ENCODE results near the gene XCL1. TPM values are rescaled to one million over a fixed set of nuclear protein-coding genes. Genes with fewer than 3 reads are reported as not detected.
"Not testable (repeated sequence)": the region's sequence is repeated elsewhere in the genome, so short reads cannot be mapped to it uniquely, and the experiment has no call there.

The XCL1 gene
- total and polyA plus RNA-seq, 2 experiments from 2014 or later = not detected

DNA sequence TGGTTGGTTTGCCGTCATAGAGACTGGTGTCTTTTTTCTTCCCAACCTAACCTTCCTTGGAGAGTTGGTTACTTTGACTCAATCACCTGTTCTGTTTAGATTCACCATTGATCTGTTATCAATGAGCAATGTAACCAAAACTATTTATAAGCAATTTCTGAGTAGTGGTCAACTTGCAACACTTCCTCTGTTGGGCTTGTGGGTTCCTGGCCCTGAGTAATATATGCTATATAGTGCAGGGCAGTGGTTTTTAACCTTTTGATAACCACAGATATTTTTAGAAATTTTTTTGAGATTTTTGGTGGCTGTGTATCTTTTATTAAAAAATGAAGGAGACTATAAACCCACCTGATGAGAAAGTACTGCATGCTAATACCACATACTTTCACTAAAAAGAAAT is 9.4 kb upstream of the XCL1 start:
- Histone ChIP-seq H3K27ac (no peak overlapping the region), H3K4me1 (ENCODE audit: insufficient read depth) (no peaks in the 10 kb centered on the region), H3K9me3 (ENCODE audit: low read depth) (no peaks in the 10 kb centered on the region), H3K9ac (no peak overlapping the region), H3K4me3 (no peak overlapping the region), H3F3A (ENCODE audit: insufficient read depth) (no peaks in the 10 kb centered on the region), H3K79me2 (ENCODE audit: insufficient read depth) (no peaks in the 10 kb centered on the region), H3K4me2 (ENCODE audit: unreplicated experiment) (no peak overlapping the region), H3K36me3 (ENCODE audit: low read depth) (no peaks in the 10 kb centered on the region), H3K27me3 (replicated peaks; ENCODE audit: insufficient read depth) (no peaks in the 10 kb centered on the region), H4K20me1 (ENCODE audit: insufficient read depth) (no peaks in the 10 kb centered on the region), H2AFZ (no peak overlapping the region), H3K9me2 (ENCODE audit: insufficient read depth) (no peaks in the 10 kb centered on the region)
- WGBS, 2 experiments (ENCODE audit: low coverage in 1 of 2, low lambda C conversion rate in 2 of 2, missing lambda C conversion rate in 2 of 2) = 79 to 88% methylated on average over 1 of the region's 1 CpG
- no peak for TF ChIP-seq EZH2 (IDR thresholded peaks at IDR 0.05; ENCODE audit: insufficient read depth, poor library complexity, severe bottlenecking)
- TF ChIP-seq EZH2phosphoT487 (IDR thresholded peaks at IDR 0.05; ENCODE audit: insufficient read depth, low read depth) = no peak
- in situ Hi-C loops (cut with MboI) = no loop called here
- no peak for DNase-seq

DNA sequence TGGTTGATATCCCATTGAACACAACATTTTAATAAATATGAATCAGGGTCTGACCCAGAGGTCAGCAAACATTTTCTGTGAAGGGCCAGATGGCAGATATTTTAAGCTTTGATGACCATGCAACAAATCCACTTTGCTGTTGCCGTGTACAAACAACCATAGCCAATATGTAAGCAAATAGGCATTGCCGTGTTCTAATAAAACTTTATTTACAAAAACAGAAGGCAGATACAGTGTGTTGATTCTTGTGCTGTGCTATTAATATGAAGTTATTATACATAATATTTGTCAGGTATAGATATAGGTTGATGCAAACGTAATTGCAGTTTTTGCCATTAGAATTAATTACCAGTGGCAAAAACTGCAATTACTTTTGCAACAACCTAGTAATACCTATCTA is 8.8 kb upstream of the XCL1 start:
- no peak for TF ChIP-seq EZH2 (IDR thresholded peaks at IDR 0.05; ENCODE audit: insufficient read depth, poor library complexity, severe bottlenecking)
- no peak for TF ChIP-seq EZH2phosphoT487 (IDR thresholded peaks at IDR 0.05; ENCODE audit: insufficient read depth, low read depth)
- in situ Hi-C loops (cut with MboI) = no loop called here

DNA sequence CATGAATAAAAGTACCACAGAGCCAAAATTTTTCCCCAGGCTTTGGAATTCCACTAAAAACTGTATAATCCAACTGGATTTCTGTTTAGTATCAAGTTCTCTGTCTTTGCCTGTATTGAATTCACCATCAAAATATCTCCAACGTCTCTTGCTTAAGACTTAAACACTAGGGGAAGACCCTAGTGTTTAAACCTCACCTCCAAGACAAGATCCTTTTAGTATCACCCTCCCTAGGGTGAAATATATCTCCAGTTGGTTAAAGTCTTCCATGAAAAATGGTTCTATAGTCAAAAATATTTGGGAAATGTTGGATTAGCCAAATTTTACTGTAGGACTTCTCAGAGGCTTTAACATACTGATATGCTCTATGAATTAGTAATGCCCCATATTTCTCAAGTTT is 8.1 kb upstream of the XCL1 start:
- H3K9me2 ChIP-seq (ENCODE audit: insufficient read depth) = no peaks in the 10 kb centered on the region
- in situ Hi-C loops (cut with MboI) = no loop called here
- WGBS, 2 experiments (ENCODE audit: low coverage in 1 of 2, low lambda C conversion rate in 2 of 2, missing lambda C conversion rate in 2 of 2) = 29 to 35% methylated on average over 1 of the region's 1 CpG

More for the DNA sequence above, 8.8 kb upstream of the XCL1 start:
- no peak overlapping the region for H3K27ac ChIP-seq
- no peaks in the 10 kb centered on the region for H3K4me1 ChIP-seq (ENCODE audit: insufficient read depth)
- H3K4me3 ChIP-seq = no peak overlapping the region
- no peaks in the 10 kb centered on the region for H3K9me2 ChIP-seq (ENCODE audit: insufficient read depth)
- no peaks in the 10 kb centered on the region for H3K36me3 ChIP-seq (ENCODE audit: low read depth)
- H3K27me3 ChIP-seq (replicated peaks; ENCODE audit: insufficient read depth) = no peaks in the 10 kb centered on the region
- no peaks in the 10 kb centered on the region for H3K79me2 ChIP-seq (ENCODE audit: insufficient read depth)
- H3K4me2 ChIP-seq (ENCODE audit: unreplicated experiment) = no peak overlapping the region
- no peak for DNase-seq
- no peak overlapping the region for H3K9ac ChIP-seq
- no peaks in the 10 kb centered on the region for H4K20me1 ChIP-seq (ENCODE audit: insufficient read depth)
- no peaks in the 10 kb centered on the region for H3F3A ChIP-seq (ENCODE audit: insufficient read depth)
- H2AFZ ChIP-seq = no peak overlapping the region
- WGBS, 2 experiments (ENCODE audit: low coverage in 1 of 2, low lambda C conversion rate in 2 of 2, missing lambda C conversion rate in 2 of 2) = 89 to 94% methylated on average over 3 of the region's 3 CpGs
- no peaks in the 10 kb centered on the region for H3K9me3 ChIP-seq (ENCODE audit: low read depth)

DNA sequence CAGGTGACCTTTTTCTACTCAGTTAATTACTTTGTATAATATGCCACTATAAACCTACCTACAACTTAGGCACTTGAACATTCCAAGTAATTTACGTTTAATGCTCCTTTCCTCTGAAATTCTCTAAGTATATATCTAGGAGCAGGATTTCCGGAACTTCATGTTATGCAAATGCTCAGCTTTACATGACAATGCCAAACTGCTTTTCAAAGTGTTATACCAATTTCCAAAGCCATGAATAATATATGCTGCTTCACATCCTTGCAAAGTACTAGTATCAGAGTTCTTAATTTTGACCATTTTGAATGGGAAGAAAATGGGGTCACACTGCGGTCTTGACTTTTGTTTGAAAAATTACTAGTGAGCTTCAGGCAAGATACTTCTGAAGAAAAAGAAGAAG is 5.8 kb upstream of the XCL1 start:
- H3K27me3 ChIP-seq (replicated peaks; ENCODE audit: insufficient read depth) = no peaks in the 10 kb centered on the region
- no peak overlapping the region for H3K9ac ChIP-seq
- H3F3A ChIP-seq (ENCODE audit: insufficient read depth) = no peaks in the 10 kb centered on the region
- no peak overlapping the region for H3K4me2 ChIP-seq (ENCODE audit: unreplicated experiment)
- no peaks in the 10 kb centered on the region for H3K36me3 ChIP-seq (ENCODE audit: low read depth)
- no peaks in the 10 kb centered on the region for H4K20me1 ChIP-seq (ENCODE audit: insufficient read depth)
- no peak for DNase-seq
- 0 out of 2 replicates have a peak, but pooled peaks cover 4% of the 10 kb centered on the region for H3K4me1 ChIP-seq (ENCODE audit: insufficient read depth)
- H2AFZ ChIP-seq = no peak overlapping the region
- no peak for TF ChIP-seq EZH2 (IDR thresholded peaks at IDR 0.05; ENCODE audit: insufficient read depth, poor library complexity, severe bottlenecking)
- no peak for TF ChIP-seq EZH2phosphoT487 (IDR thresholded peaks at IDR 0.05; ENCODE audit: insufficient read depth, low read depth)
- H3K79me2 ChIP-seq (ENCODE audit: insufficient read depth) = no peaks in the 10 kb centered on the region
- in situ Hi-C loops (cut with MboI) = no loop called here
- no peaks in the 10 kb centered on the region for H3K9me3 ChIP-seq (ENCODE audit: low read depth)
- H3K4me3 ChIP-seq = no peak overlapping the region
- whole genome bisulfite sequencing, 2 experiments (ENCODE audit: low coverage in 1 of 2, low lambda C conversion rate in 2 of 2, missing lambda C conversion rate in 2 of 2) = 78 to 86% methylated on average over 3 of the region's 3 CpGs
- H3K9me2 ChIP-seq (ENCODE audit: insufficient read depth) = no peaks in the 10 kb centered on the region
- H3K27ac ChIP-seq = no peak overlapping the region

More for the DNA sequence above, 8.1 kb upstream of the XCL1 start:
- Histone ChIP-seq H3K36me3 (ENCODE audit: low read depth) (no peaks in the 10 kb centered on the region), H3K27ac (no peak overlapping the region), H3K9me3 (ENCODE audit: low read depth) (no peaks in the 10 kb centered on the region), H3K79me2 (ENCODE audit: insufficient read depth) (no peaks in the 10 kb centered on the region), H3K4me1 (ENCODE audit: insufficient read depth) (no peaks in the 10 kb centered on the region), H3F3A (ENCODE audit: insufficient read depth) (no peaks in the 10 kb centered on the region), H2AFZ (no peak overlapping the region), H4K20me1 (ENCODE audit: insufficient read depth) (no peaks in the 10 kb centered on the region), H3K4me2 (ENCODE audit: unreplicated experiment) (no peak overlapping the region), H3K9ac (no peak overlapping the region), H3K4me3 (no peak overlapping the region), H3K27me3 (replicated peaks; ENCODE audit: insufficient read depth) (no peaks in the 10 kb centered on the region)
- no peak for DNase-seq
- TF ChIP-seq EZH2 (IDR thresholded peaks at IDR 0.05; ENCODE audit: insufficient read depth, poor library complexity, severe bottlenecking) = no peak

DNA sequence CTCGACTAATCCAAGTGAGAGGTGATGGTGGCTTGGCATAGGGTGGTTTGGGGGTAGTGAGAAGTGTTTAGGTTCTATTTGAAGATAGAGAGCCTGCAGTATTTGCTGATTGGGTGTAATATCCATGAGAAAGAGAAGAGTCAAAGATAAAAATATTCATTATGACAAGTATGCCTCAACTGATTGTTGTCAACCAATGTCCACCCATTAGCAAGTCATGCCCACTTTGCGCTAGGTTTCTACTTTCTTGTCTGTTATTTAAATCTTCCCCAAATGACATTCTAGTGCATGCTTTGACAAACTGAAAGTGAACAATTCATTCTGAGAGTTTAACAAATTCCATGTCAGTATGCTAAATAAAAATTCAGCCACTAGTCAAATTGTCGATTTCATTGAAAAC is 3.8 kb upstream of the XCL1 start:
- H2AFZ ChIP-seq = no peak overlapping the region
- no peaks in the 10 kb centered on the region for H4K20me1 ChIP-seq (ENCODE audit: insufficient read depth)
- WGBS, 2 experiments (ENCODE audit: low coverage in 1 of 2, low lambda C conversion rate in 2 of 2, missing lambda C conversion rate in 2 of 2) = 87 to 89% methylated on average over 3 of the region's 3 CpGs
- DNase-seq = no peak
- H3K9me3 ChIP-seq (ENCODE audit: low read depth) = no peaks in the 10 kb centered on the region
- no peaks in the 10 kb centered on the region for H3K27me3 ChIP-seq (replicated peaks; ENCODE audit: insufficient read depth)
- H3F3A ChIP-seq (ENCODE audit: insufficient read depth) = no peaks in the 10 kb centered on the region
- no peaks in the 10 kb centered on the region for H3K9me2 ChIP-seq (ENCODE audit: insufficient read depth)
- H3K27ac ChIP-seq = no peak overlapping the region
- no peak overlapping the region for H3K9ac ChIP-seq
- H3K4me2 ChIP-seq (ENCODE audit: unreplicated experiment) = no peak overlapping the region
- in situ Hi-C loops (cut with MboI) = no loop called here
- no peaks in the 10 kb centered on the region for H3K79me2 ChIP-seq (ENCODE audit: insufficient read depth)
- no peak overlapping the region for H3K4me3 ChIP-seq
- TF ChIP-seq EZH2phosphoT487 (IDR thresholded peaks at IDR 0.05; ENCODE audit: insufficient read depth, low read depth) (no peak), EZH2 (IDR thresholded peaks at IDR 0.05; ENCODE audit: insufficient read depth, poor library complexity, severe bottlenecking) (no peak)
- no peaks in the 10 kb centered on the region for H3K36me3 ChIP-seq (ENCODE audit: low read depth)
- H3K4me1 ChIP-seq (ENCODE audit: insufficient read depth) = 0 out of 2 replicates have a peak, but pooled peaks cover 4% of the 10 kb centered on the region

DNA sequence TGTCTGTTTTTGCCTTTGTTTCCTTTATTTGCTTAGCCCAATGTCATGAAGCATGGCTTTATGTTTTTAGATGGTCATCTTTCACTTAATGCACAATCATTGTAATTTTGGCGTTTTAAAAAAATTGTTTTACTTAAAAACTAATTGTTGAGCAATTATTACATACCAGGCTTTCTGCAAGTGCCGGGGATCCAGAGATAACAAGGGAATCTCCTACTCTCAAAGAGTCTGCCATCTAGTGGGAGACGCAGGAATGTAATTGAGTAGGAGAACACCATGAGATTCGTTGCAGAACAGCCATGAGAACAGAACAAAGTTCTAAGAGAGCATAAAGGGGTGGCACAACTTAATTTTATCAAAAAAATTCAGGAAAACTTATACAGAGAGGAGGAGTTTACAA is 2.2 kb upstream of the XCL1 start:
- H3K4me3 ChIP-seq; H3K9ac ChIP-seq; H3K4me2 ChIP-seq (ENCODE audit: unreplicated experiment); H2AFZ ChIP-seq; H3K27me3 ChIP-seq (replicated peaks; ENCODE audit: insufficient read depth); H3K27ac ChIP-seq; H3K9me3 ChIP-seq (ENCODE audit: low read depth); in situ Hi-C loops (cut with MboI); H4K20me1 ChIP-seq (ENCODE audit: insufficient read depth); H3K36me3 ChIP-seq (ENCODE audit: low read depth); H3F3A ChIP-seq (ENCODE audit: insufficient read depth); H3K79me2 ChIP-seq (ENCODE audit: insufficient read depth); H3K9me2 ChIP-seq (ENCODE audit: insufficient read depth); H3K4me1 ChIP-seq (ENCODE audit: insufficient read depth): not testable (repeated sequence)
- peak; percentile 65 for DNase-seq
- 2 to 5% methylated on average over 4 of the region's 4 CpGs for WGBS, 2 experiments (ENCODE audit: low coverage in 1 of 2, low lambda C conversion rate in 2 of 2, missing lambda C conversion rate in 2 of 2)

DNA sequence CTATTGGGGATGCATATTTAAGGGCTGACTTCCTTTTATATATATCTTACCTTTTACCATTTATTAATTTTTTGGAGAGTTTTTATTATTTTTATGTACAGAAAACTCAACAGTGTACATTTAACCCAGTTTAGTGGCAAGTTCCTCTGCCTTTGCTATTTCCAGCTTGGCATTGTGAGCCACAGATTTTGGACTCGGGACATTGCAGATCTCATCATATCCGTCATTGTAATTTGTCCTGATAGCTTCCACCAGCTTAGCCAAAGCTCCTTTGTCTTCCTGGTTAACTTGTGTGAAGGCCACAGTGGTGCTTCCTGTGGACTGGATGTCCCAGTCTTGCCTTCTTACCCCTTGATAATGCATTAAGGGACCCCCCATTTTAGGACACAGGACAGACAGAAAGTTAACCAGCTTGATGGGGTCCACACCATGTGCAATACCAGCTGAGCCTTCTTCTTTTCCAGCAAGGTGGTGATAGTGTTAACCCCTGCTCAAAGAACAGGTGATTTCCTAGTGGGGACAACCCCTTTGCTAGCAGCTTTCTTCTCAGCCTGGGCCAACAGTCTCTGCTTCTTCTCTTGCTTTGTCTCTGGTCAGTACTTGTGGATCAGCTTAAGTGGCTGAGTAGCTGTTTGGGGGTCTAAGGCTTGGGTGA is 2.3 kb downstream of the XCL1 start:
- H3K27me3 ChIP-seq (replicated peaks; ENCODE audit: insufficient read depth); H3K36me3 ChIP-seq (ENCODE audit: low read depth); DNase-seq; H3F3A ChIP-seq (ENCODE audit: insufficient read depth); H2AFZ ChIP-seq; H3K9me2 ChIP-seq (ENCODE audit: insufficient read depth); H3K4me2 ChIP-seq (ENCODE audit: unreplicated experiment); H3K79me2 ChIP-seq (ENCODE audit: insufficient read depth); H3K4me3 ChIP-seq; H3K27ac ChIP-seq; H4K20me1 ChIP-seq (ENCODE audit: insufficient read depth); in situ Hi-C loops (cut with MboI); H3K9me3 ChIP-seq (ENCODE audit: low read depth); H3K9ac ChIP-seq: not testable (repeated sequence)
- 41% methylated on average over 2 of the region's 2 CpGs for WGBS, 2 experiments (ENCODE audit: low coverage in 1 of 2, low lambda C conversion rate in 2 of 2, missing lambda C conversion rate in 2 of 2)
- H3K4me1 ChIP-seq (ENCODE audit: insufficient read depth) = peaks cover 21% of the 10 kb centered on the region
